ENCODE results near the gene SPATC1L.
"Not testable (repeated sequence)": the region's sequence is repeated elsewhere in the genome, so short reads cannot be mapped to it uniquely, and the experiment has no call there.

Gene SPATC1L

DNA sequence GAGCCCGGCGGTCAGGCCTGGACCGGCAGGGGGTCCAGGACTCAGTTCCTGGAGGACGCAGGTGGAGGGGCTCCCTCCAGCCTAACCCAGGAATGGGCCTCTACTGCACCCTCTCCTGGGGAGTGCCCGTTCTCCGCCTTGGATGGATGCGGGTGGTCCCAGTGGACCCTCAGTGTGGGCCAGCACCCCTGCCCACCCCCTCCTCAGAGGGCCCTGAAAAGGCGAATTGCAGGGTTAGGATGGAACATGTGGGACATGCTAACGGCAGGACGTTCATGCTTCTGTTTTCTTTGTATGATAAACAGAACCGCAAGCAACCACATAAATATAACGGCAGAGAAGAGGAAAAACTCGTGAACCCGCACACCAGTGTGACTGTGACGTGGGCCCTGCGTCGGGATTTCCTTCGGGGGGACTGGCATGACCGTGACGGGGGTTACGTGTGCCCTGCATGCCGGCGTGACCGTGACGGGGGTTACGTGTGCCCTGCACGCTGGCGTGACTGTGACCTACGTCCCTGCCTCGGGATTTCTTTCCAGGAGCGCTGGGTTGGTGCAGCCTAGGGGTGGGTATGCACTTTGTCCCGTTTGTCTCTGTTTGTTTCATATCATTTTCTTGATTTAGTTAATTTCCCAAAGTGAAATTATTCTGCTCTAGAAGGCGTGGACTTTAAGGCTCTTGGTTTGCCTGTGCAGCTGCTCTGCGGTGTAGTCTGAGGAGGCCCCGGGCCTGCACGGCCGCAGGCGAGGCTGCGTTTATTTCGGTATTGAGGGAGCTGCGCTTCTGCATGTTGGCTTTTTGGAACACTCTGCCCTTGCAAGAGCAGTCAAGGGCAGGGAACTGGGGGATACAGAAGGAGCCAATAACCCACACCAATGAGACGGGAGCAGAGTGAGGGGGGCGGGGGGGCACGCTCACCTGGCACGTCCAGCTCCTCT lies 32.0 kb downstream of the SPATC1L start:
- FAIRE-seq = no peak

GRCh38 chr21:46151261-46151988 lies 32.8 kb downstream of the SPATC1L start:
- no peak for FAIRE-seq

More for the DNA sequence above, 32.0 kb downstream of the SPATC1L start:
- no peak for DNase-seq (ENCODE audit: low spot score)

DNA sequence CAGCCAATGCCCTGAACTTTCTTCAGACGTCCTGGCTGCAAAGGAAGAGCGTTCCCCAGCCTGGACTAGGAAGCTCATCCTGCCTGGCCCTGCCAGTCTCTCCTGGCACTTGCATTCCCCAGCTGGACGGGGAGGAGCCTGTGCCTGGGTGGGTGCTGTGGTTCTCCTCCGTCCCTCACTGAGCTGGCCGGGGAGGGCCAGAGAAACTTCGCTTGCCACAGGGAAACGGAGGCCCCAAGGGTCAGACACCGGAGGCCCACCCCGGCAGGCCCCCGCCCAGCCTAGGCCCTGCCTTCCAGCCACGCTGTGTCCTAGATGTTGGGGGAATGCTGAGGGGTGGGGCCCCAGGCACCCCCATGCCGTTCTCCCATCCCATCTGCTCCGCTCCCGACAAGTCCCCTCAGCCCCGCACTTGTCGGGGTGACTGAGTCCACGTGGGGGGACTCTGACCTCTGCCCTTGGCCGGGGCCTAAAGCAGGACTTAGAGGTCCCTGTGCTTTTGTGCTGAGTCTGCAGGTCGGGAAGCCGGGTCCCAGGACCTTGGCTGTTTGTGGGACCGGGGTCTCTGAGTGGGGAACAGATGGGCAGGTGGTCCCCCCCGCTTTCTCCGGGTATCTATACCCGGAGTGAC lies 33.7 kb downstream of the SPATC1L start:
- FAIRE-seq = no peak

More at GRCh38 chr21:46151261-46151988, 32.8 kb downstream of the SPATC1L start:
- no peak for DNase-seq (ENCODE audit: low spot score)

GRCh38 chr21:46150073-46150472 lies 34.2 kb downstream of the SPATC1L start:
- DNase-seq (ENCODE audit: low spot score) (no peak), FAIRE-seq (no peak)

More for the DNA sequence above, 33.7 kb downstream of the SPATC1L start:
- no peak for DNase-seq (ENCODE audit: low spot score)

GRCh38 chr21:46149205-46149901 lies 34.9 kb downstream of the SPATC1L start:
- DNase-seq (ENCODE audit: low spot score) (no peak), FAIRE-seq (no peak)

GRCh38 chr21:46148106-46148505 lies 36.2 kb downstream of the SPATC1L start:
- FAIRE-seq = no peak
- no peak for DNase-seq (ENCODE audit: low spot score)

GRCh38 chr21:46147429-46147828 lies 36.8 kb downstream of the SPATC1L start:
- FAIRE-seq = not testable (repeated sequence)
- DNase-seq (ENCODE audit: low spot score) = peak; percentile 34

DNA sequence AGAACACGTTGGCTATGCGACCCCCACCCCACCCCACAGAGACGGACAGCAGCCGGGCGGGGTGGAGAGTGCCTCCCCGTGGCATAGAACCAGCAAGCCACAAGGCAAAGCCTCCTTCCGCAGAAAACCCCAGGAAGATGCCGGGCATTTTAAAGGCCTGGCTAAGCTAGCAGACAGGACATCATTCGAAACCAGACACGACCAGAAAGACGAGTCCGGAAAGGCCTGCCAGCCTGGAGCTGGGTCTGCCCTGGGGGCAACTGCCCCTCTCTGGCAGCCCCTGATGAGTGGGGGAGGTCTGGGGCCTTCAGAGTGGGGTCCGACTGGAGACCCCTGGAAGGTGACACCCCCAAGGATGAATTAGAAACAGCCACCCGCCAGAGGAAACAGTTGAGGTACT lies 37.4 kb downstream of the SPATC1L start:
- DNase-seq (ENCODE audit: low spot score) (no peak), FAIRE-seq (no peak)

DNA sequence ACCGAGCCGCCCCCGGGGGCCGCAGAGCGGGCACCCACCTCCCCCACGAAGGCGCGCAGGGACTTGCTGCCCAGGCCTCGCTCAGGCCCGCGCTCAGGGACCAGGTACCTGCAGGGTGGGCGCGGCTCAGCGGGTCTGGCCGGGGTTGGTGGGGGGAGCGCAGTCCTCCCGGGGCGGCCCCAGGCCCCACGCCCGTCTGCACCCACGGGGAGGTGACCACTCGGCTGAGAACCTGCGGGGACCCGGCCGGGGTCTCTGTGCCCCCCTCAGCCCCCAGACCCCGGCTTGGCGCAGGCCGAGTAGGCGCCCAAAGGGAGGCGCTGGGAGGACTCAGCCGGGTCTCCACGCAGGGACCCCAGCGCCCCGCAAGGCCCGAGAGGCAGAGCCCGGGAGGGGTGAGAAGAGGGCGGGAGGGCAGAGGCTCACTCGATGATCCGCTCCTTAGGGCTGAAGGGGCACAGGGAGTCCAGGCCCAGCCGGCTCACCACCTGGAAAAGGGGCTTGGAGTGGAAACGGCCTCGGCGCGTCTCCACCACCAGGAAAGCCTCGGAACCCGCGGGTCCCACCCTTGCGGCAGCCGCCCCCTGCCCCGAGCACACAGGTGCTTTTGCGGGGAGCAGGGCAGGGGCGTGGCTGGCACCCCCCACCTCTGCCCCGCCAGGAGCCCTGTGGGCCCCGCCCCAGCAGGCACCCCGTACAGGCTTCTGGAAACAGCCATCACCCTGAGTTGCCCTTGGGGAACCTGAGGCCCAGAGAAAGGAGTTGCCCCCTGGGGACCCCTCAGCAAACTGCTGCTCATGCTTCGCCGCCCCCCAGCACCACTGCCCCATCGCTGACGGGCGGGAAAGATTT lies 38.2 kb downstream of the SPATC1L start:
- DNase-seq (ENCODE audit: low spot score) (no peak), FAIRE-seq (no peak)

DNA sequence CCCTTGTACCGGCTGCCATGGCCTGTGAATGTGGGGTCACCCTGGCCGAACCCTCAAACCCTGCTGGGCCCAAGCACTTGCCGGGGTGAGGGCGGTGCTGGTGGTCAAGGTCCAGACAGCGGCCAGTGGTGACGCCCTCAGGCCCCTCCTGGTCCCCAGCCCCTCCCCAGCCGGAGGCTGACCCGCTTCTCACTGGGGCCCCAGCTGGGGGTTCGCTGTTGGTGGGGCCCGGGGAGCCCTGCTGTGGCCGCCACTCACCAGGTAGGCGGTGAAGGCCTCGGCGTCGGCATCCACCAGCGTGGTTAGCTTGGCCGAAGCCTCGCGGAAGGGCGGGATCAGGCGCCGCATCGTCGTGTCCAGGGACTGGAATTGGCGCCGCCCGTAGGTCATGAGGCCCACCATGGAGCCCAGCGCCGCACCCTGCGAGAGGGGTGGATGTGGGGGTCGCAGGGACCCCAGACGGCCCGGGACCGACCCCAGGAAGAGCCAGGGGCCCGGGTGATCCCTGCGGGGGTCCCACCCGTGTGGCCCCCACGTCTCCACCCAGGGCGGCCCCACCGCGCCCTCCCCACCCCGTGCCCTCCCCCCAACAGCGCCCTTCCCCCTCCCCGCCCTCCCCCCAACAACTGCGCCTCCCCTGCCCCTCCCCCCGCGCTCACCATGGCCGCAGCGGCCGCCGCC lies 39.0 kb downstream of the SPATC1L start:
- no peak for DNase-seq (ENCODE audit: low spot score)
- FAIRE-seq = no peak

- DNase-seq (ENCODE audit: low spot score) (no peak), FAIRE-seq (no peak)
Observed at GRCh38 chr21:46144464-46145070, 39.7 kb downstream of the SPATC1L start.

GRCh38 chr21:46142582-46143473 lies 41.4 kb downstream of the SPATC1L start:
- FAIRE-seq (no peak), DNase-seq (ENCODE audit: low spot score) (no peak)

DNA sequence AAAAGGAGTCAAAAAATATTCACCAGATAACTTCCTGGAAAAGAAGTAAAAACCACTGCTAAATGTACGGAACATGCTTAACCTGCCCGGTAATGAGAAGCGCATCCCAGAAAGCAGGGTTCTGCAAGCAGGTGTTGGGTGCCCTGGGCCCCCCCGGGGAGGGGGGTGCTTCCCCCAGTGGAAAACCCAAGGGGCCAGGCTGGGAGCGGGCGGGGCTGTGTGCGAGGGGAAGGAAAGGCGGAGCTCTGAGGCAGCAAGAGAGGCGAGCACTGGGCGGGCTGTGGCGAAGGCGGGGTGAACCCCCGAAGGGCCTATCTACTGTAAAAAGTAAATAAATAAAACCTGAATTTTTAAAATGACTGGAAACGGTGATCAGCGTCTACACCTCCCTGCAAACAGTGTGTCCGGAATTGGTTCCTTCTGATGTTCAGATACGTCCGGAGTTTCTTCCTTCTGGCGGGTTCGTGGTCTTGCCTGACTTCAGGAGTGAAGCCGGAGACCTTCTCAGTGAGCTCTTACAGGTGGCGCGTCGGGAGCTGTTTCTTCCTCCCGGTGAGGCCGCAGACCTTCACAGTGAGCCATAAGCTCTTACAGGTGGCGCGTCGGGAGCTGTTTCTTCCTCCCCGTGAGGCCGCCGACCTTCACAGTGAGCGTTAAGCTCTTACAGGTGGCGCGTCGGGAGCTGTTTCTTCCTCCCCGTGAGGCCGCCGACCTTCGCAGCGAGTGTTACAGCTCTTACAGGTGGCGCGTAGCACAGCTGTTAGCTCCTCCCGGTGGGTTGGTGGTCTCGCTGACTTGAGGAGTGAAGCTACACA lies 42.3 kb downstream of the SPATC1L start:
- DNase-seq (ENCODE audit: low spot score) (no peak), FAIRE-seq (no peak)

DNA sequence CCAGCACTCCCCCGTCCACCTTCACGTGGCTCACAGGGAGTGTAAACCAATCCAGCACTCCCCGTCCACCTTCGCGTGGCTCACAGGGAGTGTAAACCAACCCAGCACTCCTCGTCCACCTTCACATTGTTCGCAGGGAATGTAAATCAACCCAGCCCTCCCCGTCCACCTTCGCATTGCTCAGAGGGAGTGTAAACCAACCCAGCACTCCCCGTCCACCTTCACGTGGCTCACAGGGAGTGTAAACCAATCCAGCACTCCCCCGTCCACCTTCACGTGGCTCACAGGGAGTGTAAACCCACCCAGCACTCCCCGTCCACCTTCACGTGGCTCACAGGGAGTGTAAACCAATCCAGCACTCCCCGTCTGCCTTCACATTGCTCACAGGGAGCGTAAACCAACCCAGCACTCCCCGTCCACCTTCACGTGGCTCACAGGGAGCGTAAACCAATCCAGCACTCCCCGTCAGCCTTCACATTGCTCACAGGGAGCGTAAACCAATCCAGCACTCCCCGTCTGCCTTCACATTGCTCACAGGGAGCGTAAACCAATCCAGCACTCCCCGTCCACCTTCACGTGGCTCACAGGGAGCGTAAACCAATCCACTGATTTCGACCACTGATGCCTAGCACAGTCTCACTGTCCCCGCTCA lies 43.8 kb downstream of the SPATC1L start:
- DNase-seq (ENCODE audit: low spot score); FAIRE-seq: not testable (repeated sequence)

DNA sequence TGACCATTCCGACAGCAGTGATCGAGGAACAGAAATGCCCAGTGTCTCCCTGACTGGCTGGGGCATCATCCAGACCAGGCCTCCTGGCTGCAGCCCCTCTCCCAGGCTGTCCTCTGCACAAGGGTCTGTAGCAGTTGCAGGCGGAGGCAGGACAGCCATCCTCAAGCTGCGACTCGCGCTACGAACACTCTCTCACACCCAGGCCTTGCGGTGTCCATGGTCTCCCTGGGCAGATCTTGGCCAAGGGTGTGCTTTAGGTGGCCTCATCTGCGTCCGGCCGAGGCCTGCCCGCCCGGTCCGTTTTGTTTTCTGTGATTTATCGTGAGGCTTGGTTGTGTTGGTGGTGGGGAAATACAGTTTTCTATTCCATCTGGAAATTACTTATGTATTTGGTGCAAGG lies 44.6 kb downstream of the SPATC1L start:
- FAIRE-seq (no peak), DNase-seq (ENCODE audit: low spot score) (no peak)

DNA sequence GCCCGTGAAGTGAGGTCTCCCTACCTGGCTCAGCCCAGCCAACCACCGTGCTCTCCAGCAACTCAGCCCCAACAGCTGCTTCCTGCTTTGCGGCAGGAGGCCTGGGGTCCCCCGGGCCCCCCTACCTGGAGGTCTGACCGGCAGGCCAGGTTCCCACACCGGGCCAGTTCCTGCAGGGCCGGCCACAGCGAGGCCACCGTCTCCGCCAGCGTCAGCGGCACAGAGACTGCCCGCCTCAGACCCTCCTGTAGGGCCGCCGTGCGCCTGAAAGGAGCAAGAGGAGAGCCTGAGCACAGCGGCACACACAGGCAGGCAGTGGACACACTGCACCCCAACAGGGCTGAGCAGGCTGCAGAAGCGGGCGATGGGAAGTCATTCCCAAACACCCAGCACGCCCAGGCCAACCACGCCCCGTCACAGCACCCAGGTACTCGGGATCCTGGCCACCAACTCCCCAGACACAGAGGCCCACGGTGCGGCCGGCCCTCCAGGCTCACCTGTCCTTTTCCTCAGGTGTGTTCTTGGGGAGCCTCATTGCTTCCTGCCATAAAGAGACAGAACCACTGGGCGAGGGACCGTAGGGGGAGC lies 45.8 kb downstream of the SPATC1L start:
- DNase-seq (ENCODE audit: low spot score) = no peak
- FAIRE-seq = no peak

- no peak for FAIRE-seq
Observed at GRCh38 chr21:46137908-46138307, 46.4 kb downstream of the SPATC1L start.

More at GRCh38 chr21:46137908-46138307, 46.4 kb downstream of the SPATC1L start:
- no peak for DNase-seq (ENCODE audit: low spot score)
